Pancreas (tissue), 10 donors: ENCODE results near the gene KCTD18. TPM values are rescaled to one million over a fixed set of nuclear protein-coding genes. Genes with fewer than 3 reads are reported as not detected.
A peak's percentile ranks its signal among the peaks of the same experiment; 100 is the strongest.

Source experiments
- ATAC-seq, 4 donors: fragments of 200-7000 bp; cut with Tn5 transposase; one replicate each; pipeline versions ENCODE4 v1.8.0 to v1.9.1; 2020; ENCODE audit warnings: mild to moderate bottlenecking in 4 of 4, moderate library complexity in 4 of 4
- DNase-seq, 6 donors: peaks; one replicate each; pipeline ENCODE4 v3.0.0-alpha.2; 2020
- FAIRE-seq: peaks from 2 replicates; lab custom pipeline; 2012; peaks lifted over from hg19 to GRCh38; lab: Jason Lieb, UNC
- H3K27ac ChIP-seq, 4 donors: fragments of 200-600 bp; sonication (generic); 1 replicate in 3 of 4; 2 replicates in 1 of 4; pipeline versions ENCODE4 v1.5.0 to v1.8.0; 2020
- H3K27me3 ChIP-seq, 4 donors: fragments of 200-600 bp; one replicate each; pipeline ENCODE4 v1.8.0; 2021
- H3K36me3 ChIP-seq, 3 donors: fragments of 200-600 bp; sonication (generic) in 1 of 3; one replicate each; pipeline versions ENCODE4 v1.5.0 to v1.8.0; 2020 to 2021
- H3K4me1 ChIP-seq, 3 donors: fragments of 200-600 bp; one replicate each; pipeline ENCODE4 v1.8.0; 2021
- H3K4me3 ChIP-seq, 4 donors: fragments of 200-600 bp; sonication (generic) in 2 of 4; one replicate each; pipeline versions ENCODE4 v1.5.0 to v1.8.0; 2020 to 2021
- H3K9me3 ChIP-seq, 4 donors: fragments of 200-600 bp; one replicate each; pipeline ENCODE4 v1.8.0; 2021
- WGBS, 2 donors: extraction: QIAGEN DNeasy Blood & Tissue Kit; methylation state at CpG; one replicate each; pipeline ENCODE4 v1.1.7; 2013; 5-methylcytosine and 5-hydroxymethylcytosine counted together
- intact Hi-C, 3 donors: fragments of 100-400 bp; cut with DNase I; formaldehyde crosslinking; loops; one replicate each; pipeline versions ENCODE4 v1.11.1 to v1.14.2; 2022
- polyA plus RNA-seq, 2 donors: library from polyadenylated mRNA; stranded (reverse); fragments of 200-250 nt; gene quantifications; one replicate each; pipeline ENCODE4 v1.2.3, GENCODE V29; 2013
- total RNA-seq, 6 donors: library from RNA; stranded (reverse); fragmentation: NEBNext Ultra II Directional in 4 of 6; extraction: Animal tissue kit (Norgen Biotek cat#: 25700) in 4 of 6; gene quantifications; one replicate each; pipeline versions ENCODE4 v1.2.1 to v1.2.4, GENCODE V29; 2021 to 2023
- TF ChIP-seq, protein P1 (sequence below), 4 donors: fragments of 200-600 bp; sonication (generic) in 3 of 4; IDR thresholded peaks; one replicate each; pipeline versions ENCODE4 v1.5.0 to v1.8.0; 2021; ENCODE audit warnings: antibody characterized with exemption in 4 of 4
- donor health status: healthy with polysubstance abuse.
- donor health status: DM: no; HTN: no; CAD: no; lungs with moderate emphysema.
- donor health status: DM: no; HTN: no; CAD: no.
- donor health status: control.
- donor health status: control.
- donor health status: Bipolar disorder and iron deficiency.
- donor health status: DM: yes; HTN: yes; CAD: no.
- donor health status: DM: no; HTN: no; CAD: no.
- donor health status: DM: no; HTN: no; CAD: no.
- donor health status: DM: yes; HTN: yes; CAD: no.

The KCTD18 gene
- total and polyA plus RNA-seq, 8 donors: 5.0 to 13.5 (median 9.7) TPM

DNA sequence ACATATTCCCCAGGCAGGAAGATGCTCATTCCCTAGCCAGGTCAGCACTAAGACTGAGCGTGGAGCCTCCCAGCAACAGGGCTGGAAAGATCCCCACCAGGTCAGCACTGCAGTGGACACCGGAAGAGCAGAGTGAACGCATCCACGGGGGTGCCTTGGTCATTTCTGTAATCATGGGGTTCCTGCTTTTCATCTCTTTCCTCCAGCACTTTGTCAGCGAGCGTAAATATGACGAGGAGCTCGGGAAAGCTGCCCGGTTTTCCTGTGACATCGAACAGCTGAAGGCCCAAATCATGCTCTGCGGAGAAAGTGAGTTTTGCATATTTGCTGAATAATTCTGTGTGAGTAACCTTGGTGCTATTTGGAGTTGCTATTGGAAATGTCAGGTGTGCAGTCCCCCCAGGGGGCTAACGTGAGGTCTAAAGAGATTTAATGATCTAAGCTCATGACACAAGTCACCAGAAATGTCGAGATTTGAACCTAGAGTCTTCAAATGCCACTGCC, 40.1 kb downstream of the KCTD18 start:
- peak in 1 of 6 donors; percentile 11 for DNase-seq
- peak in 2 of 4 donors; percentile 14 to 33 for ATAC-seq
- no peak overlapping the region for H3K4me3 ChIP-seq
- TF ChIP-seq, protein P1, sequence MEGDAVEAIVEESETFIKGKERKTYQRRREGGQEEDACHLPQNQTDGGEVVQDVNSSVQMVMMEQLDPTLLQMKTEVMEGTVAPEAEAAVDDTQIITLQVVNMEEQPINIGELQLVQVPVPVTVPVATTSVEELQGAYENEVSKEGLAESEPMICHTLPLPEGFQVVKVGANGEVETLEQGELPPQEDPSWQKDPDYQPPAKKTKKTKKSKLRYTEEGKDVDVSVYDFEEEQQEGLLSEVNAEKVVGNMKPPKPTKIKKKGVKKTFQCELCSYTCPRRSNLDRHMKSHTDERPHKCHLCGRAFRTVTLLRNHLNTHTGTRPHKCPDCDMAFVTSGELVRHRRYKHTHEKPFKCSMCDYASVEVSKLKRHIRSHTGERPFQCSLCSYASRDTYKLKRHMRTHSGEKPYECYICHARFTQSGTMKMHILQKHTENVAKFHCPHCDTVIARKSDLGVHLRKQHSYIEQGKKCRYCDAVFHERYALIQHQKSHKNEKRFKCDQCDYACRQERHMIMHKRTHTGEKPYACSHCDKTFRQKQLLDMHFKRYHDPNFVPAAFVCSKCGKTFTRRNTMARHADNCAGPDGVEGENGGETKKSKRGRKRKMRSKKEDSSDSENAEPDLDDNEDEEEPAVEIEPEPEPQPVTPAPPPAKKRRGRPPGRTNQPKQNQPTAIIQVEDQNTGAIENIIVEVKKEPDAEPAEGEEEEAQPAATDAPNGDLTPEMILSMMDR (IDR thresholded peaks at IDR 0.05): no peak
- peak overlapping the region in 1 of 4 donors; percentile 7 for H3K27ac ChIP-seq
- H3K9me3 ChIP-seq: no peaks in the 10 kb centered on the region
- H3K4me1 ChIP-seq: no peaks in the 10 kb centered on the region
- peaks cover 0 to 18% (median 0%) of the 10 kb centered on the region in 3 donors for H3K36me3 ChIP-seq
- intact Hi-C loops: loop anchor here (10.0 kb wide), 3 partner anchors 475 to 495 kb away; no protein-coding TSS in a partner anchor
- WGBS, 2 donors: 60 to 81% methylated on average over 13 of the region's 13 CpGs
- H3K27me3 ChIP-seq: no peaks in the 10 kb centered on the region
- no peak for FAIRE-seq

DNA sequence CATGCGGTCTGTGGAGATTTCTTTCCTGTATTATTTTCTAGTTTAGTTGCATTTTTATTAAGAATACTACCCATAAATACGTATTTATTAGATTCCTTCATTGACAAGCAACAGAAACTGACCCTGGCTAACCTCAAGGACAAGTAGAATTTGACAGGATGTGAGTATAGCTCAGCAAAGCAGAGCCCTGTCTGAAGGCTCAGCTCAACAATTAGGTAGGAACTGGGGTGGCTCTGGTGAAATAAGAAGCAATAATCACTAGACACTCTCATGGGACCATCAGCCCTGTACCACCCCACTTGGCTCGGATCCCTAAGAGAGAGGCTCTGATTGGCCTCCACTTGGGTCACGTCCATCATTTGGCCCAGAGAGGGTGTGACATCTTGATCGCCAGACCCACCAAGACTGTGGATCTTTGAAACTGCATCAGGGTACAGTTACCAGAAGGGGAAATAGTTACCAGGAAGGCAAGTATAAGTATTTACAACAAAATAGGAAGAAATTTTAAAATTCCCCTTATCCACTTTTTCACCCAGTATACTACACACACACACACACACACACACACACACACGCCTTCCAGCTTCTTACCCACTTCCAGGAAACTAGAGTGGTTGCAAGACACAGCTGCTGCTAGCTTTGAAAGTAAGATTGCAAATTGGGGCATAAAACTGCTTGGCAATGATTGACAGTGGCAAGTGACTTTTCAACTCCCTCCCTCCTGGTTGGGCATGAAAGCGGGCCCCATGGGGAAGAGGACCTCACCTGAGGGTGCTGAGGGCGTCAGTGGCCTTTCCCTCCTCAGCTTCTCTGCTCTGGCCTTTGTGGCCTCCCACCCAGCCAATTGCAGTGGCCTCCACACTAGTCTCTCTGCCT, 41.8 kb downstream of the KCTD18 start:
- no peak for DNase-seq
- FAIRE-seq: no peak
- intact Hi-C loops: no loop called here
- Histone ChIP-seq H3K9me3 (no peaks in the 10 kb centered on the region), H3K4me1 (no peaks in the 10 kb centered on the region), H3K36me3 (peaks cover 0 to 4% (median 0%) of the 10 kb centered on the region in 3 donors), H3K4me3 (no peak overlapping the region), H3K27ac (no peak overlapping the region), H3K27me3 (no peaks in the 10 kb centered on the region)
- TF ChIP-seq, protein P1 (IDR thresholded peaks at IDR 0.05): no peak
- no peak for ATAC-seq
- 83 to 85% methylated on average over 8 of the region's 8 CpGs for WGBS, 2 donors

DNA sequence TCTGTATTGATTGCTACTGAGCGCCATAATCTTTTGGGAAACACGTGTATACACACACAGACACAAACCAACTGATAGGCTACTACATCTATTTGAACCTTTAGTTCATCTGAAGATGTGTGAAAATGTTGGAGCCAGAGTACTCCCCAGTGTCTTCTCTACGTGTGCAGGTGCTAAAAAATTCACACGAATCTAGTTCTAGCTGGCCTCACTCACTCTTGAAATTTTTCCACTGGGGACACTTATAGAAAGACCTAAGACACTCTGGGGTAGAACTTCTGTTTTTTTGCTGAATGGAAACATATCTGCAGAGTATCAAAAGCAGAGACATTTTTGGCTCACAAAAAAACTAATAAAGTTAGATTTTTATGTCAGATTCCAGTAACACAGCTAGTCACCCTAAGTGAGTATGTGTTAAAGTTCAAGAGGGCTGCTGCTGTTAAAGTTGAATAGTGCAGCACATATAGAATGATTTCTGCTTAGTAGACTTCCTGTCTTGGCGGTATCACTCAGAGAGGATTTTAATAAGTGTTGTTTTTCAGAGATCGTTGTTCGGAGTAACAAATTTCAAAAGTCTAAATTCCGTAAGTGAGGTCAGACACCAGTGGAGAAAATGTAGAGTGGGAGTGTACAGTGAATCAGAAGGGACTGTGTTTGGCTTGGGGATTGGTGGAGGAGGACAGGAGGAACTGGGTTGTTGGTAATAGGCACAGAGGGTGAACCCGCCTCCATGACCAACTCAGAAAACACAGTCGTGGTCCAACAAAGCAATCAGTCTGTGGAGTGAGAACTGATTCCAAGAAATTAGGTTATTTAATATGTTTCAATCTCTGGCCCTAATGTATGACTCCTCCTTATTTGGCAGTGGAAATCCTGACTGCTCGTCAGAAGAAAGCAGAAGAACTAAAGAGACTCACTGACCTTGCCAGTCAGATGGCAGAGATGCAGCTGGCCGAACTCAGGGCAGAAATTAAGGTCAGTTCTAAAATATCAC, 43.1 kb downstream of the KCTD18 start:
- Histone ChIP-seq H3K9me3 (no peaks in the 10 kb centered on the region), H3K36me3 (peaks cover 0 to 3% (median 0%) of the 10 kb centered on the region in 3 donors), H3K27me3 (no peaks in the 10 kb centered on the region), H3K4me1 (no peaks in the 10 kb centered on the region), H3K4me3 (no peak overlapping the region), H3K27ac (no peak overlapping the region)
- FAIRE-seq (no peak), ATAC-seq (peak in 3 of 4 donors; percentile 46 to 75 (median 68)), DNase-seq (no peak)
- 77% methylated on average over 12 of the region's 12 CpGs for WGBS, 2 donors
- intact Hi-C loops: no loop called here
- TF ChIP-seq, protein P1 (IDR thresholded peaks at IDR 0.05): no peak

DNA sequence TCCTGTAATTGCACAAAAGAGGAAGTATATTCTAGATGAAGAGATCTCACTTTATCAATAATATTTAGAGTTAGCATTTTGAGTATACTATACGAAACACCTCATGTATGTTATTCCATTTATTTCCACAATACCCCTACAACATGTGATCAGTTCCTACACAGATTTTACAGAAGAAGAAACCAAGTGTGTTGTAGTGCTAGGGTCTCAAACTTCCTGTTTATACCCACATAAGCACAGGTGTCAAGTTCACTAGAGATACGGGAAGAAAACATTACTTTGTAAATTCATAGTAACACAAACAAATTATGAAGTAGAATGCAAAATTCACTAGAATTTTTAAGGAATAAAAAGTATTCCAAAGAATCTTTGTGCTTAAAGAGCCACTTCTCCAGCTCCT, 46.4 kb downstream of the KCTD18 start:
- no peak for ATAC-seq
- FAIRE-seq: no peak
- no peaks in the 10 kb centered on the region for H3K4me1 ChIP-seq
- no peak overlapping the region for H3K4me3 ChIP-seq
- H3K27ac ChIP-seq: no peak overlapping the region
- no peaks in the 10 kb centered on the region for H3K9me3 ChIP-seq
- no peaks in the 10 kb centered on the region for H3K27me3 ChIP-seq
- intact Hi-C loops: no loop called here
- TF ChIP-seq, protein P1 (IDR thresholded peaks at IDR 0.05): no peak
- H3K36me3 ChIP-seq: peaks cover 0 to 8% (median 0%) of the 10 kb centered on the region in 3 donors
- no peak for DNase-seq
- WGBS, 2 donors: 86 to 88% methylated on average over 2 of the region's 2 CpGs
